Raji (cell line): ENCODE data around the gene KIR2DL1.
"Not testable (repeated sequence)": the region's sequence is repeated elsewhere in the genome, so short reads cannot be mapped to it uniquely, and the experiment has no call there.

Experiments used
- POLR2A ChIP-seq: IDR thresholded peaks from 2 replicates; pipeline ENCODE4 v1.6.1; 2011; ENCODE audit warnings: low read depth, low read length, control low read depth; ENCODE audit not compliant: insufficient read depth

Gene KIR2DL1

DNA sequence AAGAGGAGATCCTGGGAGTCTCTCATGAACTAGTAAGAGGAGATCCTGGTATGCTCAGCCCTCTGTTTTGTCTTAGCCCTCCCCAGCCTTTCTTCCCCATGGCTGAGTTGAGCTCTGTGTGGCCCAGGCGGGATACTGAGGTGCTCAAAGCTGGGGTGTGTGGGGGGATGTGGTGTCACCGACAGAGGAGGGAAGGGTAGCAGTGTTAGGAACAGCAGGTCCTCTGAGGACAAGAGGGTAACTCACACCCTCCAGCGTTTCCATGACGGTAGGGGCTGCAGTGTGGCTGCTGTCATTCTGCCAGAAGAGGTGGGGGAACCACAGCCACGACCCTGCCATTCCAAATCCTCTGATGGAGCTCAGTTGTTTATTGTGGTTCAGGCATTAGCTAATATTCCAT is 34.5 kb downstream of the KIR2DL1 start:
- no peak for TF ChIP-seq POLR2A

DNA sequence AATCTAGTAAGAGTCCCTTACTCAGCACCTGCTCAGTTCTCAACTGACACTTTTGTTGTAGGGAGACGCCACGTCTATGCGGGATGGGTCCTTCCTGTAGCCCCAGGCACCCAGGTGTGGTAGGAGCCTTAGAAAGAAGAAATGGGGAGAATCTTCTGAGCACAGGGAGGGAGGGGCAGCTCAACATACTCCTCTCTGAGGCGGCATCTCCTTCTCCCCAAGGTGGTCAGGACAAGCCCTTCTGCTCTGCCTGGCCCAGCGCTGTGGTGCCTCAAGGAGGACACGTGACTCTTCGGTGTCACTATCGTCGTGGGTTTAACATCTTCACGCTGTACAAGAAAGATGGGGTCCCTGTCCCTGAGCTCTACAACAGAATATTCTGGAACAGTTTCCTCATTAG is 35.0 kb downstream of the KIR2DL1 start:
- TF ChIP-seq POLR2A, result no peak

DNA sequence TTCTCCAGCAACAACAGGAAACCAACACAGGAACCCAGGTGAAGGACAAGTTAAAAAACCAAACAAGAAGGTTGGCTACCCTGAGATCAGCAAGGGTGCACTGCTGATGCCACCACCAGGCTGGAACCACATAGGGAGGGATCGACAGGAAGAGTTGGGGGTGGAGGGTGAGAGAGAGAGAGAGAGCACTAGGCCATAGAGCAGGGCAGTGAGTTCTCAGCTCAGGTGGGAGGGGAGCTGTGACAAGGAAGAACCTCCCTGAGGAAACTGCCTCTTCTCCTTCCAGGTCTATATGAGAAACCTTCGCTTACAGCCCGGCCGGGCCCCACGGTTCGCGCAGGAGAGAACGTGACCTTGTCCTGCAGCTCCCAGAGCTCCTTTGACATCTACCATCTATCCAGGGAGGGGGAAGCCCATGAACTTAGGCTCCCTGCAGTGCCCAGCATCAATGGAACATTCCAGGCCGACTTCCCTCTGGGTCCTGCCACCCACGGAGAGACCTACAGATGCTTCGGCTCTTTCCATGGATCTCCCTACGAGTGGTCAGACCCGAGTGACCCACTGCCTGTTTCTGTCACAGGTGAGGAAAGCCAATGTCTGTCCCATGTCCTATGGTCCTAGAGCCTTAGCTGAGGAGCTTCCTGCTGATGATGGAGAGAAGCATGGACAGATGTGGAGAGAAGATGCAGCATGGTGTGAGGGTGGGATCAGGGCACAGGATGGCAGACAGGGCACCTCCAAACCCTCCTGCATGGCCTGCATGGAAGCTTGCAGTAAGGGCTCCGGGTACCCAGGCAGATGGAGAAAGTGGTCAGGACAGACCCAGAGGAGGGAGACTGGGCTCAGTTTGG is 36.3 kb downstream of the KIR2DL1 start:
- no peak for TF ChIP-seq POLR2A

DNA sequence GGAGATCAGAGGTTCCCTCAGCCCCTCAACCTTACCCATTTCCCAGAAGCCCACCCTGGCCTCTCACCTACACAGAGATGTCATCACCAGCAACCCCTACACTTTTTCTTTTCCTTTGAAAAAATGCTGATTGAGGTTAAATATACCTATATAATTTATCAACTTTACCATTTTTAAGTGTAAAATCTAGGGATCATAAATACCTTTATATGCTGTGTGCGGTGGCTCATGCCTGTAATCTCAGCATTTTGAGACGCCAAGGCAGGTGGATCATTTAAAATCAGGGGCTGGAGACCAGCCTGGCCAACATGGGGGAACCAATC is 36.9 kb downstream of the KIR2DL1 start:
- no peak for TF ChIP-seq POLR2A

DNA sequence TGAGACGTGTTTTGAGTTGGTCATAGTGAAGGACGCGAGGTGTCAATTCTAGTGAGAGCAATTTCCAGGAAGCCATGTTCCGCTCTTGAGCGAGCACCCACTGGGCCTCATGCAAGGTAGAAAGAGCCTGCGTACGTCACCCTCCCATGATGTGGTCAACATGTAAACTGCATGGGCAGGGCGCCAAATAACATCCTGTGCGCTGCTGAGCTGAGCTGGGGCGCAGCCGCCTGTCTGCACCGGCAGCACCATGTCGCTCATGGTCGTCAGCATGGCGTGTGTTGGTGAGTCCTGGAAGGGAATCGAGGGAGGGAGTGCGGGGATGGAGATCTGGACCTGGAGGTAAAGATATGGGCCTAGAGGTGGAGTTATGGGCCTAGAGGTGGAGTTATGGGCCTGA is 46.7 kb downstream of the KIR2DL1 start, which contains the start of gene KIR3DL1:
TSS of gene KIR3DL1 (plus strand) at position 218 of the 400 bp plus-strand sequence.
- TF ChIP-seq POLR2A, result not testable (repeated sequence)

DNA sequence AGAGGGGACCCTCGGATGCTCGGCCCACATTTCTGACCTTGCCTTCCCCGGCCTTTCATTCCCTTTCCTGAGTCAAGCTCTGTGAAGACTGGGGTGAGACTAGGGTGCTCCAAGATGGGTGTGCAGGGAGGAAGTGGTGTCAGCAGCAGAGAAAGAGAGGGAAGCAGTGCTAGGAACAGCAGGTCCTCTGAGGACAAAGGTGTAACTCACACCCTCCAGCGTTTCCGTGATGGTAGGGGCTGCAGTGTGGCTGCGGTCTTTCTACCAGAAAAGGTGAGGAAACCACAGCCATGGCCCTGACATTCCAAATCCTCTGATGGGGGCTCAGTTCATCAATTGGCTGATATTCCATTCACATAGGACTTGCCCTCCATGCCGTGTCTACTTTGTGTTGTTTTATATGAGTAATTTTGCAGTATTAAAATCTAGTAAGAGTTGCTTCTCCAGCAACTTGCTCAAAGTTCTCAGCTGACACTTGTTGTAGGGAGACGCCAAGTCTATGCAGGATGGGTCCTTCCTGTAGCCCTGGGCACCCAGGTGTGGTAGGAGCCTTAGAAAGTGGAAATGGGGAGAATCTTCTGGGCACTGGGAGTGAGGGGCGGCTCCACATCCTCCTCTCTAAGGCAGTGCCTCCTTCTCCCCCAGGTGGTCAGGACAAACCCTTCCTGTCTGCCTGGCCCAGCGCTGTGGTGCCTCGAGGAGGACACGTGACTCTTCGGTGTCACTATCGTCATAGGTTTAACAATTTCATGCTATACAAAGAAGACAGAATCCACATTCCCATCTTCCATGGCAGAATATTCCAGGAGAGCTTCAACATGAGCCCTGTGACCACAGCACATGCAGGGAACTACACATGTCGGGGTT is 48.3 kb downstream of the KIR2DL1 start:
- TF ChIP-seq POLR2A, result no peak

DNA sequence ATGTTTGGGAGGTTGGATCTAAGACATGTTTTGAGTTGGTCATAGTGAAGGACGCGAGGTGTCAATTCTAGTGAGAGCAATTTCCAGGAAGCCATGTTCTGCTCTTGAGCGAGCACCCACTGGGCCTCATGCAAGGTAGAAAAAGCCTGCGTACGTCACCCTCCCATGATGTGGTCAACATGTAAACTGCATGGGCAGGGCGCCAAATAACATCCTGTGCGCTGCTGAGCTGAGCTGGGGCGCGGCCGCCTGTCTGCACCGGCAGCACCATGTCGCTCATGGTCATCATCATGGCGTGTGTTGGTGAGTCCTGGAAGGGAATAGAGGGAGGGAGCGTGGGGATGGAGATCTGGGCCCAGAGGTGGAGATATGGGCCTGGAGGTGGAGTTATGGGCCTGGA is 62.9 kb downstream of the KIR2DL1 start, which contains the start of gene KIR2DS4:
TSS of gene KIR2DS4 (plus strand) at position 181 of the 400 bp plus-strand sequence.
- TF ChIP-seq POLR2A, result not testable (repeated sequence)
